Peyer's patch (tissue), 4 donors: ENCODE results near the gene L3MBTL3. TPM values are rescaled to one million over a fixed set of nuclear protein-coding genes. Genes with fewer than 3 reads are reported as not detected.
"Not testable (repeated sequence)": the region's sequence is repeated elsewhere in the genome, so short reads cannot be mapped to it uniquely, and the experiment has no call there.

ENCODE experiments used
- DNase-seq, 3 donors: peaks; one replicate each; pipeline ENCODE4 v3.0.0-alpha.2; 2017 to 2019
- H3K27ac ChIP-seq, 4 donors: fragments of 200-600 bp; sonication (generic); one replicate each; pipeline ENCODE4 v1.5.1; 2016 to 2019
- H3K27me3 ChIP-seq, 2 donors: fragments of 200-600 bp; sonication (generic); one replicate each; pipeline ENCODE4 v1.5.1; 2019
- H3K36me3 ChIP-seq, 3 donors: fragments of 200-600 bp; sonication (generic); one replicate each; pipeline ENCODE4 v1.5.1; 2016 to 2019
- H3K4me1 ChIP-seq, 4 donors: fragments of 200-600 bp; sonication (generic); one replicate each; pipeline ENCODE4 v1.5.1; 2016 to 2019
- H3K4me3 ChIP-seq, 4 donors: fragments of 200-600 bp; sonication (generic); 1 replicate in 3 of 4; 2 replicates in 1 of 4; pipeline ENCODE4 v1.5.1; 2016 to 2019; ENCODE audit warnings: mild to moderate bottlenecking in 1 of 4
- H3K9me3 ChIP-seq, 4 donors: fragments of 200-600 bp; sonication (generic); one replicate each; pipeline ENCODE4 v1.5.1; 2016 to 2019; ENCODE audit warnings: mild to moderate bottlenecking in 1 of 4
- POLR2A ChIP-seq, 2 donors: fragments of 450-650 bp; IDR thresholded peaks; one replicate each; pipeline ENCODE4 v1.5.1; 2017; ENCODE audit warnings: antibody characterized with exemption in 2 of 2, mild to moderate bottlenecking in 2 of 2, moderate library complexity in 2 of 2
- total RNA-seq, 4 donors: library from RNA; depleted of rRNA; stranded (reverse); fragments of >200 nt; gene quantifications; one replicate each; pipeline ENCODE4 v1.1.0, GENCODE V29; 2016
- TF ChIP-seq, protein P1 (sequence below), 6 experiments: fragments of 450-650 bp in 4 of 6; fragments of 200-600 bp in 2 of 6; sonication (generic) in 1 of 6; IDR thresholded peaks; one replicate each; pipeline ENCODE4 v1.5.1; 2017 to 2019; ENCODE audit warnings: antibody characterized with exemption in 6 of 6, mild to moderate bottlenecking in 3 of 6, moderate library complexity in 1 of 6

The L3MBTL3 gene
- total RNA-seq, 4 donors from 2014 or later = 2.8 to 22.3 (median 7.5) TPM

DNA sequence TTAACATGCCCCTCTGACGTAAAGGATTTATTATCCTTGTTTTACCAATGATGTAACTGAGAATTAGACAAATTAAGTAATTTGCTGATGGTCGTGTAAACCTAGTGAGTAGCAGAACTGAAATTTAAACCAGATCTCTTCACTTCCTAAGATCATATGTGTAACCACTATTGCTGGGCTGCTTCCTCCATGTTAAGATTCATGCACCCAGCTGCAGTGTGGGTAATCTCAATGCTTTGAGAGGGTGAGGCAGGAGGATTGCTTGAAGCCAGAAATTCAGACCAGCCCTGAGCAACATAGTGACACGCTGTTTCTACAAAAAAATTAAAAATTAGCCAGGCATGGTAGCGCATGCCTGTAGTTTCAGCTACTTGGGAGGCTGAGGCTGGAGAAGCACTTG is 97.9 kb downstream of the L3MBTL3 start:
- no peak overlapping the region for H3K4me3 ChIP-seq
- no peaks in the 10 kb centered on the region for H3K9me3 ChIP-seq
- DNase-seq = no peak
- TF ChIP-seq, protein P1, sequence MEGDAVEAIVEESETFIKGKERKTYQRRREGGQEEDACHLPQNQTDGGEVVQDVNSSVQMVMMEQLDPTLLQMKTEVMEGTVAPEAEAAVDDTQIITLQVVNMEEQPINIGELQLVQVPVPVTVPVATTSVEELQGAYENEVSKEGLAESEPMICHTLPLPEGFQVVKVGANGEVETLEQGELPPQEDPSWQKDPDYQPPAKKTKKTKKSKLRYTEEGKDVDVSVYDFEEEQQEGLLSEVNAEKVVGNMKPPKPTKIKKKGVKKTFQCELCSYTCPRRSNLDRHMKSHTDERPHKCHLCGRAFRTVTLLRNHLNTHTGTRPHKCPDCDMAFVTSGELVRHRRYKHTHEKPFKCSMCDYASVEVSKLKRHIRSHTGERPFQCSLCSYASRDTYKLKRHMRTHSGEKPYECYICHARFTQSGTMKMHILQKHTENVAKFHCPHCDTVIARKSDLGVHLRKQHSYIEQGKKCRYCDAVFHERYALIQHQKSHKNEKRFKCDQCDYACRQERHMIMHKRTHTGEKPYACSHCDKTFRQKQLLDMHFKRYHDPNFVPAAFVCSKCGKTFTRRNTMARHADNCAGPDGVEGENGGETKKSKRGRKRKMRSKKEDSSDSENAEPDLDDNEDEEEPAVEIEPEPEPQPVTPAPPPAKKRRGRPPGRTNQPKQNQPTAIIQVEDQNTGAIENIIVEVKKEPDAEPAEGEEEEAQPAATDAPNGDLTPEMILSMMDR (IDR thresholded peaks at IDR 0.05) = no peak
- TF ChIP-seq POLR2A (IDR thresholded peaks at IDR 0.05) = no peak
- no peaks in the 10 kb centered on the region for H3K27me3 ChIP-seq
- H3K27ac ChIP-seq = no peak overlapping the region
- H3K4me1 ChIP-seq = no peaks in the 10 kb centered on the region
- H3K36me3 ChIP-seq = no peaks in the 10 kb centered on the region

- not testable (repeated sequence) for H3K9me3 ChIP-seq, DNase-seq, H3K27me3 ChIP-seq, H3K4me3 ChIP-seq, H3K4me1 ChIP-seq, H3K27ac ChIP-seq, H3K36me3 ChIP-seq
Observed at GRCh38 chr6:130117187-130117701, 98.9 kb downstream of the L3MBTL3 start.

- DNase-seq = no peak
- Histone ChIP-seq H3K27ac (no peak overlapping the region), H3K4me3 (no peak overlapping the region), H3K9me3 (no peaks in the 10 kb centered on the region), H3K4me1 (no peaks in the 10 kb centered on the region), H3K27me3 (no peaks in the 10 kb centered on the region), H3K36me3 (no peaks in the 10 kb centered on the region)
- TF ChIP-seq, protein P1 (IDR thresholded peaks at IDR 0.05) = no peak
- no peak for TF ChIP-seq POLR2A (IDR thresholded peaks at IDR 0.05)
Observed at GRCh38 chr6:130118236-130118635, 99.9 kb downstream of the L3MBTL3 start.

DNA sequence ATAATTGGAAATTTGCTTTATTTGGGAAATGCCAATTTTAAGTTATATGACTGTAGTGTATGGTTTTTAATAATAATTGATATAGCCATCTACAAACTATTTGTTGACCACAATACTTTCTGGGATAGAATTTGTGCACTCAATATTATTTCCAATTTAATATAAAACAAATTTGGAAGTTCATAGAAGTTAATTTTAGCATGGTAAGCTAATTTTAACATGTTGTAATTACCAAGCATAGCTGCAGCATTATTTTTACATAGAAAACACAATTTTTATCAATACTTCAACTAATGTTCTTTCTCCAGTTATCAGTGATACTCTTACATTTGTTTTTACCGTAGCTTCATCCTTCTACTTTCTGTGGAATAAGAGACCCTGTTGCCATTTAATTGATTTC is 100.8 kb downstream of the L3MBTL3 start:
- H3K27ac ChIP-seq = no peak overlapping the region
- no peaks in the 10 kb centered on the region for H3K27me3 ChIP-seq
- no peak overlapping the region for H3K4me3 ChIP-seq
- TF ChIP-seq, protein P1 (IDR thresholded peaks at IDR 0.05) = no peak
- no peak for TF ChIP-seq POLR2A (IDR thresholded peaks at IDR 0.05)
- no peaks in the 10 kb centered on the region for H3K9me3 ChIP-seq
- no peak for DNase-seq
- H3K4me1 ChIP-seq = no peaks in the 10 kb centered on the region
- no peaks in the 10 kb centered on the region for H3K36me3 ChIP-seq

GRCh38 chr6:130120731-130121130 is 102.3 kb downstream of the L3MBTL3 start:
- no peak for DNase-seq
- Histone ChIP-seq H3K4me3 (no peak overlapping the region), H3K9me3 (no peaks in the 10 kb centered on the region), H3K27ac (no peak overlapping the region), H3K36me3 (no peaks in the 10 kb centered on the region), H3K27me3 (no peaks in the 10 kb centered on the region), H3K4me1 (no peaks in the 10 kb centered on the region)
- TF ChIP-seq POLR2A (IDR thresholded peaks at IDR 0.05) = no peak
- TF ChIP-seq, protein P1 (IDR thresholded peaks at IDR 0.05) = no peak

DNA sequence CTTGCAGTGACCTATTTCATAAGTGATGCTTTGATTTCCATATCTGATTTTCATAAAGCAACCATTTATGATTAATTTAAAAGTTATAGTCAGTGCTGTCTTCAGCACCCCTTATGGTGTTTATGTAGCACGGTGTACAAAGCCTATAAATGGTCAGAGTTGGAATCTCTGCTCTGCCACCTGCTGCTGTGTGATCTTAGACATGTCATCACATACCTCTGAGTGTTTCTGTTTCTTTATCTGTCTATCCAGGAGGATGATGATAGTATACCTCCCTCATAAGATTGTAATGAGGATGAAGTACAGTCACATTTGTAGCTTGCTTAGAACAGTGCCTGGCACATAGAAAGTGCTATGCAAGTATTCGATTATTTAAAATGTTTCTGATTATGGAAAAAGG is 103.9 kb downstream of the L3MBTL3 start:
- H3K4me1 ChIP-seq = no peaks in the 10 kb centered on the region
- no peaks in the 10 kb centered on the region for H3K9me3 ChIP-seq
- H3K4me3 ChIP-seq = no peak overlapping the region
- no peak overlapping the region for H3K27ac ChIP-seq
- no peaks in the 10 kb centered on the region for H3K36me3 ChIP-seq
- no peaks in the 10 kb centered on the region for H3K27me3 ChIP-seq
- TF ChIP-seq, protein P1 (IDR thresholded peaks at IDR 0.05) = no peak
- TF ChIP-seq POLR2A (IDR thresholded peaks at IDR 0.05) = no peak
- no peak for DNase-seq
